Esophagus muscularis mucosa (tissue), 4 donors: Measurements from ENCODE around the gene SGTB.

ENCODE experiments used
- EP300 ChIP-seq: sonication (generic); formaldehyde crosslinking; IDR thresholded peaks from one replicate; pipeline ENCODE4 v1.6.1; 2017; ENCODE audit warnings: antibody characterized with exemption
- POLR2A ChIP-seq: fragments of 450-650 bp; IDR thresholded peaks from one replicate; pipeline ENCODE4 v1.6.1; 2017; ENCODE audit warnings: antibody characterized with exemption, moderate library complexity, mild to moderate bottlenecking, low read depth
- POLR2AphosphoS5 ChIP-seq, 2 donors: sonication (generic); formaldehyde crosslinking; IDR thresholded peaks; one replicate each; pipeline ENCODE4 v1.6.1; 2017; ENCODE audit warnings: antibody characterized with exemption in 2 of 2
- TF ChIP-seq, protein P1 (sequence below), 3 experiments: fragments of 200-600 bp in 2 of 3; fragments of 450-650 bp in 1 of 3; sonication (generic) in 2 of 3; IDR thresholded peaks; one replicate each; pipeline ENCODE4 v1.5.1; 2017 to 2019; ENCODE audit warnings: antibody characterized with exemption in 3 of 3, mild to moderate bottlenecking in 2 of 3, moderate library complexity in 1 of 3

DNA sequence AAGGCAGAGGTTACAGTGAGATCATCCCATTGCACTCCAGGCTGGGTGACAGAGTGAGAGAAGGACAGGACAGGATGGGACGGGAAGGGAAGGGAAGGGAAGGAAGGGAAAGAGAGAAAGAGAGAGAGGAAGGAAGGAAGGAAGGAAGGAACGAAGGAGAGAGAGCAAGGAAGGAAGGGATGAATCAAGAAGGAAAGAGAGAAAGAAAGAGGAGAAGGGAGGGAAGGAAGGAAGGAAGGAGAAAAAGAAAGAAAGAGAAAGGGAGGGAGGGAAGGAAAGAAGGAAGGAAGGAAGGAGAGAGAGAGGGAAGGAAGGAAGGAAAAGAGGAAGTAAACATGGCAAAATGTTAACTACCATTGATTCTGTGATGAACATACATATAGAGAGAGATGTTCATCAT lies 28.8 kb downstream of the SGTB start:
- TF ChIP-seq, protein P1, sequence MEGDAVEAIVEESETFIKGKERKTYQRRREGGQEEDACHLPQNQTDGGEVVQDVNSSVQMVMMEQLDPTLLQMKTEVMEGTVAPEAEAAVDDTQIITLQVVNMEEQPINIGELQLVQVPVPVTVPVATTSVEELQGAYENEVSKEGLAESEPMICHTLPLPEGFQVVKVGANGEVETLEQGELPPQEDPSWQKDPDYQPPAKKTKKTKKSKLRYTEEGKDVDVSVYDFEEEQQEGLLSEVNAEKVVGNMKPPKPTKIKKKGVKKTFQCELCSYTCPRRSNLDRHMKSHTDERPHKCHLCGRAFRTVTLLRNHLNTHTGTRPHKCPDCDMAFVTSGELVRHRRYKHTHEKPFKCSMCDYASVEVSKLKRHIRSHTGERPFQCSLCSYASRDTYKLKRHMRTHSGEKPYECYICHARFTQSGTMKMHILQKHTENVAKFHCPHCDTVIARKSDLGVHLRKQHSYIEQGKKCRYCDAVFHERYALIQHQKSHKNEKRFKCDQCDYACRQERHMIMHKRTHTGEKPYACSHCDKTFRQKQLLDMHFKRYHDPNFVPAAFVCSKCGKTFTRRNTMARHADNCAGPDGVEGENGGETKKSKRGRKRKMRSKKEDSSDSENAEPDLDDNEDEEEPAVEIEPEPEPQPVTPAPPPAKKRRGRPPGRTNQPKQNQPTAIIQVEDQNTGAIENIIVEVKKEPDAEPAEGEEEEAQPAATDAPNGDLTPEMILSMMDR (IDR thresholded peaks at IDR 0.05), result no peak
- TF ChIP-seq POLR2A (no peak), POLR2AphosphoS5 (IDR thresholded peaks at IDR 0.05) (no peak), EP300 (no peak)
